CD14-positive monocyte (primary cell): Measurements from ENCODE around the gene TP53RK. TPM values are rescaled to one million over a fixed set of nuclear protein-coding genes. Genes with fewer than 3 reads are reported as not detected.

Experiments used
- DNase-seq, 3 donors: peaks; one replicate each; pipeline ENCODE4 v3.0.0-alpha.2; 2011 to 2022
- H2AFZ ChIP-seq: 2 replicates; pipeline ENCODE4 v1.6.0; 2012; ENCODE audit warnings: mild to moderate bottlenecking, low read depth, low read length, inconsistent platforms; ENCODE audit not compliant: insufficient read depth, poor library complexity, severe bottlenecking
- H3K27ac ChIP-seq, 2 donors: 1 replicate in 1 of 2; 2 replicates in 1 of 2; pipeline ENCODE4 v1.5.1; 2012 to 2013; ENCODE audit warnings: low read length in 2 of 2, control low read depth in 1 of 2, inconsistent platforms in 1 of 2, low read depth in 1 of 2, mild to moderate bottlenecking in 1 of 2
- H3K27me3 ChIP-seq, 2 donors: one replicate each; pipeline versions ENCODE4 v1.6.0 to v1.6.1; 2011 to 2013; ENCODE audit warnings: low read length in 2 of 2; ENCODE audit not compliant: control insufficient read depth in 2 of 2, insufficient read depth in 2 of 2
- H3K36me3 ChIP-seq, 2 donors: replicated peaks in 1 of 2; 1 replicate in 1 of 2; 2 replicates in 1 of 2; pipeline versions ENCODE4 v1.5.1 to v1.6.1; 2012 to 2013; ENCODE audit warnings: low read length in 2 of 2, control low read depth in 1 of 2, inconsistent platforms in 1 of 2, mild to moderate bottlenecking in 1 of 2; ENCODE audit not compliant: insufficient read depth in 2 of 2, control insufficient read depth in 1 of 2
- H3K4me1 ChIP-seq, 2 donors: 1 replicate in 1 of 2; 2 replicates in 1 of 2; pipeline versions ENCODE4 v1.5.1 to v1.6.1; 2012 to 2013; ENCODE audit warnings: low read length in 2 of 2, control low read depth in 1 of 2, inconsistent platforms in 1 of 2, mild to moderate bottlenecking in 1 of 2, moderate library complexity in 1 of 2; ENCODE audit not compliant: insufficient read depth in 2 of 2, control insufficient read depth in 1 of 2
- H3K4me2 ChIP-seq: replicated peaks from 2 replicates; pipeline ENCODE3; 2012; ENCODE audit warnings: low read length, moderate library complexity, mild to moderate bottlenecking; ENCODE audit not compliant: poor library complexity, severe bottlenecking; ENCODE audit errors: extremely low read depth
- H3K4me3 ChIP-seq, 3 experiments: fragments of 200-600 bp in 1 of 3; sonication (generic) in 1 of 3; replicated peaks in 1 of 3; 1 replicate in 2 of 3; 2 replicates in 1 of 3; pipeline ENCODE4 v1.5.1; 2011 to 2013; ENCODE audit warnings: low read length in 3 of 3, mild to moderate bottlenecking in 3 of 3, control low read depth in 2 of 3, low read depth in 2 of 3, inconsistent platforms in 1 of 3, moderate library complexity in 1 of 3
- H3K79me2 ChIP-seq: 2 replicates; pipeline ENCODE4 v1.6.0; 2012; ENCODE audit warnings: mild to moderate bottlenecking, control low read depth, inconsistent platforms, low read length, moderate library complexity; ENCODE audit not compliant: insufficient read depth
- H3K9ac ChIP-seq: 2 replicates; pipeline ENCODE4 v1.6.0; 2017; ENCODE audit warnings: low read length, mild to moderate bottlenecking; ENCODE audit not compliant: insufficient read depth, poor library complexity, severe bottlenecking
- H3K9me3 ChIP-seq, 2 donors: replicated peaks in 1 of 2; 1 replicate in 1 of 2; 2 replicates in 1 of 2; pipeline versions ENCODE4 v1.5.1 to v1.6.1; 2012 to 2013; ENCODE audit warnings: low read length in 2 of 2, control low read depth in 1 of 2; ENCODE audit not compliant: control insufficient read depth in 1 of 2, insufficient read depth in 1 of 2
- H4K20me1 ChIP-seq: 2 replicates; pipeline ENCODE4 v1.6.0; 2012; ENCODE audit warnings: mild to moderate bottlenecking, low read length, control low read depth, moderate library complexity; ENCODE audit not compliant: insufficient read depth
- H3K27ac Mint-ChIP-seq, 7 donors: one replicate each; pipeline ENCODE4 v1.8.0; 2020; ENCODE audit warnings: mild to moderate bottlenecking in 7 of 7, mixed read lengths in 7 of 7, moderate library complexity in 6 of 7, inconsistent platforms in 2 of 7
- H3K27me3 Mint-ChIP-seq, 3 donors: one replicate each; pipeline ENCODE4 v1.8.0; 2021 to 2022; ENCODE audit warnings: low read depth in 3 of 3, mild to moderate bottlenecking in 3 of 3, mixed read lengths in 3 of 3, moderate library complexity in 3 of 3, inconsistent platforms in 1 of 3
- H3K36me3 Mint-ChIP-seq, 2 donors: one replicate each; pipeline ENCODE4 v1.8.0; 2020; ENCODE audit warnings: mixed read lengths in 2 of 2, inconsistent platforms in 1 of 2, mild to moderate bottlenecking in 1 of 2
- H3K4me1 Mint-ChIP-seq: one replicate; pipeline ENCODE4 v1.8.0; 2020; ENCODE audit warnings: mild to moderate bottlenecking, mixed read lengths
- H3K4me3 Mint-ChIP-seq, 2 donors: one replicate each; pipeline ENCODE4 v1.8.0; 2020; ENCODE audit warnings: mild to moderate bottlenecking in 2 of 2, mixed read lengths in 2 of 2, moderate library complexity in 1 of 2
- H3K9me3 Mint-ChIP-seq, 7 donors: one replicate each; pipeline ENCODE4 v1.8.0; 2020 to 2022; ENCODE audit warnings: mixed read lengths in 7 of 7, mild to moderate bottlenecking in 6 of 7, moderate library complexity in 6 of 7, inconsistent platforms in 2 of 7
- CTCF ChIP-seq: fragments of 200-600 bp; IDR thresholded peaks from one replicate; pipeline ENCODE4 v1.8.0; 2022; ENCODE audit warnings: antibody characterized with exemption, mild to moderate bottlenecking
- WGBS: methylation state at CpG from one replicate; pipeline ENCODE4 v1.1.5; 2013; ENCODE audit warnings: missing lambda C conversion rate; ENCODE audit not compliant: insufficient coverage; 5-methylcytosine and 5-hydroxymethylcytosine counted together
- intact Hi-C, 2 donors: fragments of 100-400 bp; cut with micrococcal nuclease; formaldehyde crosslinking; loops; one replicate each; pipeline versions ENCODE4 v1.15.0 to v1.15.1; 2023
- polyA plus RNA-seq, 3 donors: library from polyadenylated mRNA; depleted of rRNA in 1 of 3; unstranded in 2 of 3; stranded (reverse) in 1 of 3; fragments of 300-500 nt in 2 of 3; fragments of >200 nt in 1 of 3; fragmentation: Illumina TruSeq in 2 of 3; gene quantifications; 1 replicate in 2 of 3; 2 replicates in 1 of 3; pipeline ENCODE4 v1.2.3, GENCODE V29; 2012 to 2021

Gene TP53RK
- polyA plus RNA-seq, 3 donors: 1.4 to 10.9 (median 9.5) TPM

- H3K9me3 Mint-ChIP-seq: peaks cover 3 to 15% (median 8%) of the 10 kb centered on the region in 7 donors
- H3K27me3 Mint-ChIP-seq: peaks cover 0 to 3% (median 2%) of the 10 kb centered on the region in 3 donors
- no peak overlapping the region for H3K4me3 ChIP-seq
- H3K27me3 ChIP-seq: no peaks in the 10 kb centered on the region
- intact Hi-C loops: no loop called here
- no peak overlapping the region for H3K4me2 ChIP-seq
- no peaks in the 10 kb centered on the region for H3K79me2 ChIP-seq
- H2AFZ ChIP-seq: no peak overlapping the region
- H3K4me3 Mint-ChIP-seq: no peak overlapping the region
- no peaks in the 10 kb centered on the region for H3K4me1 Mint-ChIP-seq
- H3K36me3 ChIP-seq: no peaks in the 10 kb centered on the region
- no peaks in the 10 kb centered on the region for H4K20me1 ChIP-seq
- no peak for TF ChIP-seq CTCF
- DNase-seq: no peak
- WGBS: 97% methylated on average over 6 of the region's 8 CpGs
- H3K9me3 ChIP-seq: peaks cover 3 to 7% of the 10 kb centered on the region in 2 donors
- no peak overlapping the region for H3K27ac Mint-ChIP-seq
- H3K9ac ChIP-seq: no peak overlapping the region
- H3K4me1 ChIP-seq: no peaks in the 10 kb centered on the region
- no peak overlapping the region for H3K27ac ChIP-seq
- no peaks in the 10 kb centered on the region for H3K36me3 Mint-ChIP-seq
Measured at GRCh38 chr20:46702447-46703203, 13.4 kb upstream of the TP53RK start.

- H4K20me1 ChIP-seq: no peaks in the 10 kb centered on the region
- H3K4me1 ChIP-seq: no peaks in the 10 kb centered on the region
- no peaks in the 10 kb centered on the region for H3K36me3 Mint-ChIP-seq
- intact Hi-C loops: no loop called here
- no peaks in the 10 kb centered on the region for H3K79me2 ChIP-seq
- no CpG with 5 or more reads among the region's 5 CpGs for WGBS
- peaks cover 0 to 3% (median 3%) of the 10 kb centered on the region in 3 donors for H3K27me3 Mint-ChIP-seq
- no peak overlapping the region for H2AFZ ChIP-seq
- H3K4me2 ChIP-seq: no peak overlapping the region
- H3K4me3 Mint-ChIP-seq: no peak overlapping the region
- no peaks in the 10 kb centered on the region for H3K27me3 ChIP-seq
- no peak overlapping the region for H3K4me3 ChIP-seq
- H3K9me3 ChIP-seq: peaks cover 3 to 7% of the 10 kb centered on the region in 2 donors
- no peak overlapping the region for H3K27ac ChIP-seq
- H3K9me3 Mint-ChIP-seq: peaks cover 3 to 14% (median 8%) of the 10 kb centered on the region in 7 donors
- no peak for DNase-seq
- no peaks in the 10 kb centered on the region for H3K36me3 ChIP-seq
- no peak overlapping the region for H3K27ac Mint-ChIP-seq
- no peak for TF ChIP-seq CTCF
- no peak overlapping the region for H3K9ac ChIP-seq
- H3K4me1 Mint-ChIP-seq: no peaks in the 10 kb centered on the region
Measured at GRCh38 chr20:46701986-46702385, 12.7 kb upstream of the TP53RK start.
